Right forelimb (tissue), 1 donor: ENCODE results near the gene BAZ1B.
"Not testable (repeated sequence)": the region's sequence is repeated elsewhere in the genome, so short reads cannot be mapped to it uniquely, and the experiment has no call there.

Source experiments
- DNase-seq: peaks from one replicate; pipeline ENCODE4 v3.0.0-alpha.2; 2018

BAZ1B gene

DNA sequence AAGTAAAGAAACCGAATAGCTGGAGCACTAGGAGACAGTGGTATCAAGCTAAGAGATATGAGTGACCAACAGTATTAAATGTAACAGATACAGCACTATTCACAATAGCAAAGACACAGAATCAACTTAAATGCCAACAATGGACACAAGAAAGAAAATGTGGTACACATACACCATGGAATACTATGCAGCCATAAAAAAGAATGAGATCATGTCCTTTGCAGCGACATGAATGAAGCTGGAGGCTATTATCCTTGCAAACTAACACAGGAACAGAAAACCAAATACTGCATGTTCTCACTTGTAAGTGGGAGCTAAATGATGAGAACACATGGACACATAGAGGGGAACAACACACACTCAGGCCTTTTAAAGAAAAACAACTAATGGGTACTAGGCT is 26.6 kb downstream of the BAZ1B start:
- not testable (repeated sequence) for DNase-seq

GRCh38 chr7:73489976-73490375 is 32.1 kb downstream of the BAZ1B start:
- DNase-seq: no peak

DNA sequence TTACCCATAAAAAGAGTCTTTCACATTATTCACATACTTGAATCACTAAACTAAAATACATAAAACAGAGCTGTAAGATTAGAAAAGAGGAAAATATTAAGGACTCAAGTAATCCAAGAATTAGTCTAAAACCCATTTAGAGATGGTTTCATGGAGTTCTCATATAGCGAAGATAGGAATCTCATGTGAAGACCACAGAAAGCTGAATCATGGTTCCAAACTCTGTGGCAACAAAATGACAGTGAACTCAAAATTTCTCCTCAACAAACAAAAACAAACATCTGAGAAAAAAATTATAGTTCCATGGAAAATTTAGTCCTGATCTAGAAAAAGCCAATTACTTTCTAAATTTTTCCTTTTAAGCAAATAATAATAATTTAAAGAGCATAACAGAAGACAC is 34.6 kb downstream of the BAZ1B start:
- DNase-seq: no peak

DNA sequence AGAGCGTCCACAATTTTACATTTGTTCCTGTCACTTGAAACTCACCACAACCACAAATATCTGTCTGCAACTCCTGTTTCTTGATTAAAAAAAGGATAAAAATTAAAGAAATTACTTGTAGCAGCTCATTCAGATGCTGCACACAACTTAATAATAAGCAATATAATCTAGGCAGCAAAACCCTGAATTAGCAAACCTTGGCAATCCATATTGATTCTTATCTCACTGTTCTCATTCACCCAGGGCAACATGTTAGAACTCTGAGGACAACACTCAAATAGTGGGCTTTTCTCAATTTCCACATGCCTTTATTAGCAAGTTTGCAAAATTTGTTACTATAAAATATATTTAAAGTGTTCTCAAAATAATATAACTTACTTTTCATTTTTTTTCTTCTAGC is 38.9 kb downstream of the BAZ1B start:
- DNase-seq: no peak

- no peak for DNase-seq
Observed at GRCh38 chr7:73482746-73483145, 39.3 kb downstream of the BAZ1B start.

GRCh38 chr7:73481521-73481920 is 40.6 kb downstream of the BAZ1B start:
- DNase-seq: not testable (repeated sequence)

- DNase-seq: no peak
Observed at GRCh38 chr7:73478549-73478948, 43.5 kb downstream of the BAZ1B start.

- DNase-seq: no peak
Observed at GRCh38 chr7:73477376-73477775, 44.7 kb downstream of the BAZ1B start.

GRCh38 chr7:73470208-73470607 is 51.9 kb downstream of the BAZ1B start:
- no peak for DNase-seq

DNA sequence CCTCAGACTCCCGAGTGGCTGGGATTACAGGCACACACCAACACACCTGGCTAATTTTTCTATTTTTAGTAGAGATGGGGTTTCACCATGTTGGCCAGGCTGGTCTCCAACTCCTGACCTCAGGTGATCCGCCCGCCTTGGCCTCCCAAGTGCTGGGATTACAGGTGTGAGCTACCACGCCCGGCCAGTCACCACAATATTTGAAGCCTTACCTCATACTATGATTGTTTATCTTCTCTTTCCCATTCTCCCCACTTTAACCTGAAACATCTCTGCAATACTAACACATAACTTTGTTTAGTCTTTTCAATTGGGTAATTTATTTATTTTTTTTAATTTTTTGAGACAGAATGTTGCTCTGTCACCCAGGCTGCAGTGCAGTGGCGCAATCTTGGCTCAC is 55.0 kb downstream of the BAZ1B start:
- DNase-seq: not testable (repeated sequence)

DNA sequence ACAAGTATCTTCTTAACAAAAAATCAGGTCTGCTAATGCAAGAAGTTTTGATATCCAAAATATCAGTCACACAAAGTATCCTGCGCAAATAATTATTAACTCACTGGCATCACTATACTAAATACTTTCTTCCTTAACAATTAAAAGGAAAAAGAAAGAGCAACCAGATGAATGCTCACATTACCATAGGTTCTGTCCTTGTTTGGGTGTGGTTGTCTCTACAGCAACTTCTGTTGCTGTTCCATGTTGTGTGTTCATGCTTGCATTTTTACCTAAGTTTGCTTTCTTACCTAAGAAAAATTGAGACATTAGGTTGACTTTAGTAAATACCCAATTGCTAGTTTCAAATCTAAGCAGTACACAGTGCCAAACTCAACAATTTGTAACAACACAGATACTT is 56.0 kb downstream of the BAZ1B start:
- DNase-seq: no peak

DNA sequence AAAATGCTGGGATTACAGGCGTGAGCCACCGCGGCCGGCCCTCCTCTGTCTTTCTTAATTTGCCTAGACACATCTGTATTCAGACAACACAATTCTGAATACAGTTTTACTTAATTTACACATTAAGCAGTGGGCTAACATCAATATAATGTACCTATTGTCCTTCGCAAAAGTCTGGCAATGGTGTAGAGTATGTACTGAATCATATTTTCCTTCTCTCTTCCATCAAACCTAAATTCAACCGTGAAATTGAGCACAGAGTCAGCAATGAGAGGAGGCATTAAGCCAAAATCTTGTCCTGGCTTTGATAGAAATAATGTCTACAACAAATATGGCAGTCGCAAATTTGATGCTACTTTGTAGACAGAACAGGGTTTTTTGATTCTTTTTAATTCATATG is 58.1 kb downstream of the BAZ1B start:
- DNase-seq: no peak

- DNase-seq: no peak
Observed at GRCh38 chr7:73463260-73463659, 58.8 kb downstream of the BAZ1B start.

DNA sequence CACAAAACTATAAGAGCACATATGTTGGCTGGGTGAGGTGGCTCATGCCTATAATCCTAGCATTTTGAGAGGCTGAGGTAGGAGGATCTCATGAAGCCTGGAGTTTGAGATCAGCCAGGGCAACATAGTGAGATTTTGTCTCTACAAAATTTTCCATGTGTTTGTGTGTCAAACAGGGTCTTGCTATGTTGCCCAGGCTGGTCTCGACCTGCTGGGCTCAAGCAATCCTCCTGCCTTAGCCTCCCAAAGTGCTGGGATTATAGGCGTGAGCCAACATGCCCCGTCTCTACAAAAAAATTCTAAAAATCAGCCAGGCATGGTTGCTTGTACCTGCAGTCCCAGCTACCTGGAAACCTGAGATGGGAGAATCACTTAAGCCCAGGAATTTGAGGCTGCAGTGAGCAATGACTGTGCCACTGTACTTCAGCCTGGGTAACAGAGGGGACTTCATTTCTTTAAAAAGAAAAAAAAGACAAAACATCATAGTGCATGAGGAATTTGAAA is 60.3 kb downstream of the BAZ1B start:
- no peak for DNase-seq

GRCh38 chr7:73454424-73454823 is 67.7 kb downstream of the BAZ1B start:
- no peak for DNase-seq

DNA sequence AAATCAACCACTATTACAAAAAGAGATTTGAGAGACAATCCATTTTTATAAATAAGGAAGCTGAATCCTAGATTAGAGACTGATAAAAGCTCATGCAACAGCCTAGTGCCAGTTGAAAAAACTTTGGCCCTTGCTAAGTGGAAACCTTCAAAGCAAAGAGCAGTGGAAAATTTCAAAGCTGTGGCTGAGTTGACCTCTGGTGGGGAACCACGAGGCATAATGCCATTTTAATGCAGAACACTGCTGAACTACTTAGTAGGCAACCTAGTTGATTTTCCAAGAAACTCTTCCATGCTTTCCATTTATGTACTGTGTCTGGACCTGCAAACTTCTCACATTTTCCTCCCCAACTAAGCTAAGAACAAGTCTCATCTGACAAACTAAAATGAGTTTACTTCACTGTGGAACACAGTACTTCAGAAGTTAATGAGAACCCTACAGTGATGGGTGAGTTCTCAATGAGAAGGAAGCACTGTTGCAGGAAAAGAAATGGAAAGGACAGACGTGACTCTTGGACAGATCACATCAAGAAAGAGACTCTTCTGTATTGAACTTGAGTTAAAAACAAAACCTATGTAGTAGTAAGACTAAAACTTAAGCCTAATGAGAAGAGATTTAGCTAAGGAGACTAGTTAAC is 69.0 kb downstream of the BAZ1B start:
- DNase-seq: no peak

DNA sequence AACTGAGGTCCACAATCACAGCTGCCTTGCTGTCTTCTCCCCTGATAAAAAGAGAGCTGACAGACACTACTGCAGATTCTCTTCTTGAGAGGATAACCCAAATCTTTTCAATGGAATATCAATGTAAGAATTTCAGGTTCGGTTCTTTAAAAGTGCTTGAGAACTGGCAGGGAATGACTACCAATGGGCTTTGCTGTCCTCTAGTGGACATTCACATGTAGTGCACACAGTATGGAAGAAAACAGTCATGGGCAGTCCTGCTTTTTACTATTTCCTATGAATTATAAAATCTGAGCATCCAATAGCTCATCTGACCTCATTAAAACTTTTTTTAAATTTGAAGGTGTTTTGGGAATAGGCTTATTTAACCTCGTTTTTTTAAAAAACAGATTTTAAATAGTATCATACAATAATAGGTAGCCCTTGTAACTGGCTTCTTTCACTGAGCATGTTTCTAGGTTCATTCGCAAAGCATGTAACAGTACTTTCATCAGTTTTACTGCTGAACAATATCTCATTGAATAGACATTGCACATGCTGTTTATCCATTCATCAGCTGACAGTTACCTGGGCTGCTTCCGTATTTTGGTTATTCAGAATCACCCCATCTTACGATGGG is 70.2 kb downstream of the BAZ1B start:
- no peak for DNase-seq

DNA sequence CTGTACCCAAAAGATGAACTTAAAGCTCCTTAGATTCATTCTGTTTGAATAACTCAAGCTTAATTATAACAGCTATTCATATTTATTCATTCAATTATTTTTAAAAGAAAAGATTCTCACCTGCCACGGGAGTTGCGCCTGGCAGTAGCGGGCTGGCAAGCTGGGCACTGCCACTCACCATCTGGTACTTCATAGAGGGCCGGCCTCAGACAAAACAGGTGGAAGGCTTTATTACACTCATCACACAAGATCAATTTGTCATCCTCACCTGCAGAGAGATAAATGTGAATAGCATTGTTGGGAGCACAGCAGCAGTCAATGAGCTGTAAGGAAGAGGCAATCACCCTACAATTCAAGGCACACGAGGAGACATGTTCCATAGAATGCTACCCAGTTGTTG is 72.7 kb downstream of the BAZ1B start:
- no peak for DNase-seq

DNA sequence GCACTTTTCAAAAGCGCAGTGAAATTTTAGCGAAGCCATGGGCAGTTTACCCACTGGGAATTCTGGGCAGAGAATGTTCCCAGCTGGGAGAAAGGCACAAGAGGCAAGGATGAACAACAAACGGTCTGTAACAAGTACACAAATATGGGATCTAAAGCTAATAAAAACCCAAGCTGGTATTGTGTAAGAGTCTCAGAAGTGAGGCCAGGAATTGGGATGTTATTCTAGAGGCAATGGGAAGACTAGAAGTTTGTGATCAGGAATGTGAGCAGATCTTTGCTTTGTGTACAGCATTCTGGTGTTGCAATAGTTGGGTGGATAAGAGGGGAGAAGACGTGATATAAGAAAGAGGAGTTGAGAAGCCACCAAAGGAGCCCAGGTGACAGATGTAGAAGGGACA is 73.5 kb downstream of the BAZ1B start:
- DNase-seq: no peak

DNA sequence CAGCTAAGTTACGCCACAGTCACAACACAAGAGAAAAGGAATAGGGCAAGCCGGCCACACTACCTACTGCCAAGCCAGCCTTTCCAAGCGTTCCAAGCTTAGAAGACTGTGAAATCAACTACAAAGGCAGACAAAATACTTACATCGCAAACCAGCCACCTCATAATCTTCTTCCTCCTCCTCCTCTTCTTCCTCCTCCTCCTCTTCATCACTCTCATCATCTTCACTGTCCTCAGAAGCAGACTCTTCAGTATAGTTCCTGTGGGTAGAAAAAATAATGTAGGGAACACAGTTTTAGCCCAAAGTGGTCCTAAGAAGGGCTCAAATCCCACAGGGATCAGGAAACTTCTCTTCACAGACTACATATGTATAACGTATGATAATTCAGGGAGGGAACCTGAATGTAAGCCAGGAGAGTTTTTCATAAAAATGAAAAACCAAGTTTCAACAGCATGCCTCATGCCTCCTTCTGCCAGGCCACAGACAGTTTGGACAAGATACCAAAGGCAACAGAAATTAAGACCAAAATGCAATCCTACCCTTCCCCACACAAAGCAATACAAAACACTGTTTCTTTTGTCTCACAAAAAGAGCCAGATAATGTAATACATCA is 74.9 kb downstream of the BAZ1B start:
- no peak for DNase-seq

DNA sequence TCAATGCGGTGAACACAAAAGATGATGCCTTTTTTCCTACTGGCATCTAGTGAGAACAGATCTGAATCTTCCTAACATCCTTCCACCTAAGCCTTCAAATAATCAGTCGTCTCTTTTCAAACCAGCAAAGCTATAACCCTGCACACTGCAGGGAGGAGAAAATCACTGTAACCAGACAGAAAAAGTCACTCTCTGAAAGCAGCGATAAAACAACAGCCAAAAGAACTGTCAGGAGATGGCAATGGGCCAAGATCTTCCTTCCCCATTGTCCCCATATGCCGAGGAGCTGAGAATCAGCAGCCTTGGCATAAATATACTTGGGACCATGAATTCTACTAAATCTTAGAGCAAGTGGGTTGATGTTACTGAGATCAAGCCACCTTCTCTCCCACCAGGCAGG is 75.4 kb downstream of the BAZ1B start:
- no peak for DNase-seq

- DNase-seq: no peak
Observed at GRCh38 chr7:73443548-73444255, 78.4 kb downstream of the BAZ1B start.

DNA sequence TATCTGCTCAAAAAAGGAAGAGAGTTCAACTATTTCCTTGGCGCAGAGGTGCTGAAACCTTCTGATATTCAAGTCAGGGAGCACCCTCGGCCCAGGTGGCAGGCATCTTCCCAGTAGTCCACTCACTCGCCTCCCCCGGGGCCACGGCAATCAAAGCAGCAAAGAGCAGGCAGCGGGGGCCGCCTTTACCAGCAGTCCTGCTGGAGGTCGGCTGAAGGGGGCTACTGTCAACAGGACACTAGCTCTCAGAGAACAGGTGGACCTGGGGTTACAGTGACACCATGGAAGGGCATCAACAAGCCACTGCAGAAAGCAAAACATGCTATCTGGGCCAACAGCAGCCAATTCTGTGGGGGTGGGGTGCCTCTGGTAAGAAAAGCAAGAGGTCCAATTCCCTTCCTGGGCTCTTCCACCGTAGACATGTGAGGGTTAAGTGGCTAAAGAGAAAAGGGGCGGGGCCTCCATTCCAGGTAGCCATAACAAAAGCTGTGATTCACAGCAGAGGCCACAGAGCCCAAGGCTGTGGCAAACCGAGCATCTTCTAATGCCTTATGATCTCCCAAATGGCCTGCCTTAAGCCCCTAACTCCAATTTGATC is 79.1 kb downstream of the BAZ1B start:
- no peak for DNase-seq
